Activated CD4-positive, alpha-beta T cell treated with anti-CD3 and anti-CD28 coated beads, Interleukin-10, Interleukin-2, amounts not matched to agents 100 ng/mL and 50 ng/mL, durations not matched to agents 16 hours and 8 hours (primary cell): ENCODE results near the gene AXIN2.

Experiments used
- DNase-seq: peaks from one replicate; pipeline ENCODE4 v3.0.0-alpha.2; 2020

The AXIN2 gene

GRCh38 chr17:65583921-65584603, 22.6 kb upstream of the AXIN2 start:
- no peak for DNase-seq

- DNase-seq: no peak
These were observed 15.5 kb upstream of the AXIN2 start for GRCh38 chr17:65576939-65577338.

GRCh38 chr17:65573282-65573602, 11.8 kb upstream of the AXIN2 start:
- no peak for DNase-seq

- no peak for DNase-seq
These were observed 11.3 kb upstream of the AXIN2 start for GRCh38 chr17:65572581-65573281.

GRCh38 chr17:65572186-65572580, 10.7 kb upstream of the AXIN2 start:
- DNase-seq: no peak

GRCh38 chr17:65568918-65569317, 7.5 kb upstream of the AXIN2 start:
- DNase-seq: no peak

- DNase-seq: no peak
These were observed 6.1 kb upstream of the AXIN2 start for GRCh38 chr17:65567566-65567965.

- no peak for DNase-seq
These were observed 4.1 kb upstream of the AXIN2 start for GRCh38 chr17:65565559-65565958.

GRCh38 chr17:65564793-65565192, 3.3 kb upstream of the AXIN2 start:
- no peak for DNase-seq

- no peak for DNase-seq
These were observed 721 bp upstream of the AXIN2 start for GRCh38 chr17:65562206-65562531.

- peak; percentile 63 for DNase-seq
These were observed 608 bp downstream of the AXIN2 start for GRCh38 chr17:65560628-65561451.

GRCh38 chr17:65559804-65560627, 1.4 kb downstream of the AXIN2 start:
- DNase-seq: no peak

GRCh38 chr17:65559461-65559803, 2.0 kb downstream of the AXIN2 start:
- no peak for DNase-seq

- DNase-seq: no peak
These were observed 2.6 kb downstream of the AXIN2 start for GRCh38 chr17:65558683-65559460.

GRCh38 chr17:65558311-65558682, 3.2 kb downstream of the AXIN2 start:
- DNase-seq: no peak

- peak; percentile 25 for DNase-seq
These were observed 3.8 kb downstream of the AXIN2 start for GRCh38 chr17:65557349-65558310.

GRCh38 chr17:65556910-65557348, 4.5 kb downstream of the AXIN2 start:
- no peak for DNase-seq

- DNase-seq: peak; percentile 89
These were observed 5.2 kb downstream of the AXIN2 start for GRCh38 chr17:65556014-65556909.

- no peak for DNase-seq
These were observed 6.8 kb downstream of the AXIN2 start for GRCh38 chr17:65554553-65555223.
